KG1 (cell line): ENCODE measurements around the gene KLHL6.

Experiments used
- DNase-seq: peaks from one replicate; lab custom pipeline; 2025; lab: John Stamatoyannopoulos, UW

KLHL6 gene

GRCh38 chr3:183506674-183507320, 48.7 kb downstream of the KLHL6 start:
- no peak for DNase-seq

- DNase-seq = no peak
These were observed 50.9 kb downstream of the KLHL6 start for GRCh38 chr3:183504597-183504996.

DNA sequence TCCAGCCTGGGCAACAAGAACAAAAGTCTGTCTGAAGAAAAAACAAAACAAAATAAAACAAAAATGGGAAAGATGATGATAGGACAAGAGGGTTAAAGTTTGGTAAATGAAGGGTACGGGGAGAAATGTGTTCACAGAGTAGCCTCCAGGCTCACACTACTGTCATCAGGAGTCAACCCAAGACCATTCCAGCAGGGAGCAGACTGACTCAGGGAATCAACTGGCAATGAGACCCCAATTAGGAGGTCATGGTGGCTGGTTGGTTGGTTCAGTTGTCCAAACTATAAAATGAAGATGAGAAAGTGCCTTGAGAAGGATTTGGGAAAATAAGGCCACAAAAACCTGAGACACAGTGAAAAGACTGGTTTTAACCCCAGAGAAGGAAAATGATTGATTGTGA, 51.8 kb downstream of the KLHL6 start:
- DNase-seq = no peak

DNA sequence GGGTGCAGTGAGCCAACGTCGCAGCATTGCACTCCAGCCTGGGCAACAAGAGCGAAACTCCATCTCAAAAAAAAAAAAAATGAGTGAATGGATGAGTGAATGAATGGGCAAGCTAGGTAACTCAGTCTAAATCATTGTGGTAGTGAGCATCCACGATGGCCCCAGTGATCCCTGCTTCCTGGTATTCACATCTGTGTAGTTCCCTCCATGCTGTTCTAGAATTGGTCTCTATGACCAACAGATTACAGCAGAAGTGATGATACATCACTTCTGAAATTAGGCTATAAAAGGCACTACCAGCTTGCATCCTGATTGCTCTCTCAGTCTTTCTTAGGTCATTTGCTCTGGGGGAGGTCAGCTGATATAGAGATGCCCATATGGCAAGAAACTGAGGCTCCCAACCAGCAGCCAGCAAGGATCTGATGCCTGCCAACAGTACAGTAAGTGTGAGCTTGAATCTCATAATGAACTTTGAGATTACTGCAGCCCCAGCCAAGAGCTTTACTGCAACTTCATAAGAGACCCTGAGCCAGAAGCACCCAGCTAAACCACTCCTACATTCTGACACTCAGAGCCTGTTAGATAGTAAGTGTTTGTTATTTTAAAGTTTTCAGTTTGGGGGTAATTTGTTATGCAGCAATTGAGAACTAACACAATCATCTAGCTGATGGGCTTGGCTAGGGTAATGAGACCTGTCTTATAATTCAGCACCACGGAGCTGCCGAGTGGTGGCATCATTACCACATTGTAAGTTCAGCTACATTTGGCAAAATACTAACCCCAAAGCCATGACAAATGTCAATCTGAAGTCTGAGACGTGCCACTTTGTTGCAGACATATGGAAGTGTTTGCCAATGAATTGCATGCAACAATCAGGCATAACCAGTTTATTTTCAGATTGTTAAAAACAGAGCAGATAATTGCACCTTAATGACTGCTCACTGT, 53.0 kb downstream of the KLHL6 start:
- DNase-seq = no peak

DNA sequence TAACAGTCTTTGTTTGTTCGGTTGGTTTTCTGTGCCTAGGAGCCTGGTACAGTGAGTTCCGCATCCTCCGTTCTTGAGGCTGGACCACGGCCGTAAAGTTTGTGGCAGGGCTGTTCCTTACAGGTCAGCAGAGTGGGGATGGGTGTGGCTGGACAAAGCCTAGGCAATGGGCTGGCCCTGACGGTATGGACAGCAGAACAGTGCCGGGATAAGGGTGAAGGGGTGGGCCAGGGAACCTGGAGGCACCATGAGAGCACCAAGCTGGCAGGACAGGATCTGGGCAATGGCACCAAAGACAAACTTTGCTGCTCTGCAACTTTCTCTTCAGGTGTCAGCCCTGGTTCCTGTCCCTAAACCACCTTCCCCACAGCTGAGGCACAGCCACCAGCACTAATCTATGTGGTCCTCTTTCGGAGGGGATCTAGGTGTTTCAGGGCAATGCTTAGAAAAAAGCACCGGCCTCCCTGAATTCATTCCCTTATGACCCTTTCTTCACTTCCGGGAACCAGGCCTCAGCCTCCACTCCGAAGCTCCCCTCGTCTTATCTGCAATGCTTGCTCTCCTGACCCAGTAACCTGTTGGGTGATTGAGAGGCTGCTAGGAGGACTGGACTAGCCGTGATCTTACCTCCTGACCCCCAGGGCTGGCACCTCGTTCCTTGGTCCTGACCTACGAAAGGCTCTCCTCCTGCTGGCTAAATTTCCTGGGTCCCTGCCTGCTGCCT, 54.4 kb downstream of the KLHL6 start:
- no peak for DNase-seq

GRCh38 chr3:183500319-183500718, 55.2 kb downstream of the KLHL6 start:
- no peak for DNase-seq

DNA sequence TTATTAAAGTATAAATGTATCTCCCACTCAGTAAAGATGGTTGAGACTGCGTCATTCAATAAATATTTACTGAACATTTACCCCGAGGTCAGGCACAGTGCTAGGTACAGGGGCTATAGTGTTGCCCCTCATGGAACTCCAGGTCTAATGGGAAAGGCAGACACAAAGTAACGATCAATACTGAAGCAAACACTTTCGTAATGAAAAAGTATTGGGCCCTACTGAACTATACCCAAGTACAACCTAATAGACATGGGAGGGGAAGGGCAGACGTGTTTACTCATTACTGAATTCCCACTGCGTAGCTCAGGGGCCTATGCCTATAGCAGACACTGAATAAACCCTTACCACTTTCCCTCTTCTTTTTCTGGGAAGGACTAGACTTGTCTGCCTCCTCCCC, 56.9 kb downstream of the KLHL6 start:
- DNase-seq = no peak

- no peak for DNase-seq
These were observed 58.2 kb downstream of the KLHL6 start for GRCh38 chr3:183497313-183497712.

DNA sequence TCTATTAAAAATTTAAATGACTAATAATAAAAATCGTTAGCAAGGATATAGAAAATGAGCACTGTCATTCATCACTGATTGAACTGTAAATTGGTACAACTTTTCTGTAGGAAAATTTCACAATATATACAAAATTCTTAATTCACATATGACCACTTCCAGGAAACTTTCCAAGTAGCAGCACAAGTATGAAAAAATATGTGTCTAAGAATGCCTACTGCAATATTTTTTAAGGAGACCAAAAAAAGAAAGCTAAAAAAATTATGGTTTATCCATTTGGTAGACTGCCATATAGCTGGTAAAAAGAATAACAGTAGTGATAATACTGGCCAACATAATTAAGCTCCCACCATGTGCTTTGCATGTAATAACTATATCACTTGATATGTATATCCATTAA, 59.2 kb downstream of the KLHL6 start:
- no peak for DNase-seq

DNA sequence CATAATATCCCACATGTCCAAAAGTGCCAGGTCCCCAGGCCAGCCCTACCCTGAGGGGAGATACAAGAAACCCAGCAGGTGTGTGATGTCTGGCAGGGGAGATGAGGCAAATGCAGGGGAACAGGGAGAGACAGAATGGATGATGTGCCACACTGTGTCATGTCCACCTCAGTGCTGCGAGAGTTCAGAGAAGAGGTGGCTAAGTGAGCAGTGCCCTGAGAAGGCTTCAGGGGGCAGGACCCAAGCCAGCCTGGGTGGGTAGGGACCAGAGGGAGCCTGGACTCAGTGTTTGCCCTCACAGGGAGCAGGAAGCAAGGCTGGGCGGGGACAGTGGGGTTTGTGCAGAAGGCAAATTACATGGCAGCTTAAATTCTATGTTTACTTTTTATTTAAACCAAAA, 61.2 kb downstream of the KLHL6 start:
- DNase-seq = no peak

DNA sequence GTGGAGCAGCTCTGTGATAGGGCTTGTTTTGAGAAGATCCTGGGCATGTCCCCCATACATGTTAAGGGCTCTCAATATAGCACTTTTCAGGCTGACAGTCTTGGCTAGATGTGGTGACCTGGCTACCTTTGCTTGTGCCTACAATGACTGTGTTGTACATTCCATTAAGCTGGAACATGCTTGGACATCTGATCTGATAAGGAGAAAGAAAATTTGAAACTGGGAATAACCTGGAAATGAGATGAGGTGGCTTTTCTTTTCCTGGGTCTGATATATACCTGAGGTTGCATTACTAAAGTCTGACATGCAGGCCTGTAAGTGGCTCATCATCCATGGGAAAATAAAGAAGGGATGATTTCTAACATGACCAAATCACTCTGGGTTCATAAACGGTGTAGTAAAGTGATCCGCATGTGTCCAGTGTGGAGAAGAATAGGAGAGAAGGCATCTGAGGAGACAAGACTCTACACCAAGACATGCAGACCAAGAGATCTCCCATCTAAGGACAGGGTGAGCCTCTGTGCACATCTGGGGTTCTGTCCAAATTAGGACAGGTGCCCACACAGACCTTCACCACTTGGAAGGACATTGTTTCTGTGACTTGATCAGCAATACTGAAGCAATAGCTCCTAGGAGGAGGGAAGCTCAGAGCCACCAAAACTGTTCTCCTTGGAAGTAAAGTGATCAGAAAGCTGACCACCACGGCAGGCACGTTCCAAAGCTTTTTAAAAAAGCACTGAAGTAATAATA, 62.0 kb downstream of the KLHL6 start:
- no peak for DNase-seq

GRCh38 chr3:183492849-183493179, 62.7 kb downstream of the KLHL6 start:
- no peak for DNase-seq

- DNase-seq = no peak
These were observed 63.3 kb downstream of the KLHL6 start for GRCh38 chr3:183491923-183492848.

DNA sequence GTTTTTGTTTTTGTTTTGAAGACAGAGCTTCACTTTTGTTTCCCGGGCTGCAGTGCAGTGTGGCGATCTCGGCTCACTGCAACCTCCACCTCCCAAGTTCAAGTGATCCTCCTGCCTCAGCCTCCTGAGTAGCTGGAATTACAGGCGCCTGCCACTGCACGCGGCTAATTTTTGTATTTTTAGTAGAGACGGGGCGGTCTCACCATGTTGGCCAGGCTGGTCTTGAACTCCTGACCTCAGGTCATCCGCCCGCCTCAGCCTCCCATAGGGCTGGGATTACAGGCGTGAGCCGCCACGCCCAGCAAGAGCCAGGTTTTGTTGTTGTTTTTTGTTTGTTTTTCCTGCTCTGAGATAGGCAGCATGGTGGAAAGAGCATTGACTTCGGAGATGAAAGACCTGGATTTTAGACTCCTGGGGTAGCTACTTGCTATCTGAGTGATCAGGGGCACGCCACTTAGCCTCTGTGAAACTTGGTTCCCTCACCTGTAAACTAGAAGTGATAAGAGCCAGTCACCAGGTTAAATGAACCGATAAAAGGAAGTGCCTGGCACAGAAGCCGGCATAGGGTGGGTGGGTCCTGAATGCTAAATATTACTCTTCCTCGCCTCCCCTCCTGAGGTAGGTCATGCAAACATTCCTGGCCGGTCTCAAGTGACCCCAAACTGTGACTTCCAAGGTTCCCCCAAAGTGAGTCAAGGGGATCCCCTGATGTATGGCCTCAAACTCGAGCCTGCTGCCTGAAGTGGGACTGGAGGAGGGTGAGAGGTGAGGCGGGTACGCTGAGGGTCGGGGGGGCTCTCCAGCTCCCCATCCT, 64.2 kb downstream of the KLHL6 start:
- no peak for DNase-seq

- no peak for DNase-seq
These were observed 64.9 kb downstream of the KLHL6 start for GRCh38 chr3:183490653-183491052.

- no peak for DNase-seq
These were observed 65.3 kb downstream of the KLHL6 start for GRCh38 chr3:183490211-183490601.

GRCh38 chr3:183489455-183490210, 65.9 kb downstream of the KLHL6 start:
- no peak for DNase-seq

DNA sequence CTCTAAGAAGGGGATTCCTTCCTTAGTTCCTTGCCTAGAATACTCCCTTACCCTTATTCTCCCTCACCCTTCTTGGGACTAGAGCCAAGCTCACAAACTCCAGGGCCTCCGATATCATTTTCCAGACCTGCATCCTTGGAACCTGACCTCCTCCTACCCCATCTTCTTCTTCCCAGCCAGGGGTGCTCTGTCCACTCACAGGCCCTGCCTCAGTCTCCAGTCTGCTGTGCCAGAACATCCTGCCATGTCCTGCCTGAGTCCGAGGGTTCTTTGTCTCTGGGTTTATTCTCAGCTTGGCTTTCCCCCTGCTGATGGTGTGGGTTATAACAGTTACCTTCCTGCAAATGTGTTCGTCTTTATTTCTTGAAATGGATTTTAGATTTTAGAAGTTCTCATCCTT, 67.2 kb downstream of the KLHL6 start:
- no peak for DNase-seq

DNA sequence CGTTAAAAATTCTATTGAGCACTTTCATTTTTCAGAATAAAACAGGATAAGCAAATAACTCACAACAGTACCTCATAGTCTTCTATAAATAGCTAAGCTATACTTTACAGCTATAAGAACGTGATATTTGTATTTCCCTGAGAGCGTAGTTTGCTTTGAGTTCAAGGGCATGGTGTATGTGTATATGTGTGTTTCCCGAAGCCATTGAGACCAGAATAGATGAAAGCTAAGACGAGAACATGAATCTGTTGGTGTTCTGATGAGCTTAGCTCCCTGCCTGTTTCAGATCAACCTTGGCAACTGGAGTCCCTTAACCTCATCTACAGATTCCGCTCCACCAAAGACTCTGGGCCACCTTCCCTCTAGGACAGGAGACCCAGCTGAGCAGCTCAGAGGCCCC, 67.6 kb downstream of the KLHL6 start:
- no peak for DNase-seq

DNA sequence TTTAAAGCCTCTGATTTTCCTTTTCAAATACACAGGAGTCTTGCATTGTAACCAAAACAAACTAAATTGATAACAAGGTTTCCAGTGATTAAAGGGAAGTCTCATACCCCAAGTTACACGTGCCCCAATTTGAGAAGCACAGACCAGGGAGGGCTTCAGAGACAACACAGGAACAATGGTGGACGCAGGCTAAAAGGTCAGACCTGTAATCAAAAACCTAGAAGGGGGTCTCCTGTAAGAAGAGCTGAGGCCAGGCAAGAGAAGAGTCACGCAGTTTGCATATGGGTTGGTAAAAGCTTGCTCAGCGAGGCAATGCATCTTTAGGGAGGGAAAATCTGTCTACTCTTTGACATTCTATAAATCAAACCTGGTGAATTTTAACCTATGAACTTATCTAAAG, 68.5 kb downstream of the KLHL6 start:
- no peak for DNase-seq
